H9 (cell line): ENCODE measurements around the gene ANKRD17. TPM values are rescaled to one million over a fixed set of nuclear protein-coding genes. Genes with fewer than 3 reads are reported as not detected.

Experiments
- DNase-seq: peaks from one replicate; pipeline ENCODE4 v3.0.0-alpha.2; 2017
- H2AFZ ChIP-seq: one replicate; pipeline ENCODE4 v1.6.1; 2013; ENCODE audit warnings: mild to moderate bottlenecking, low read length, control low read depth, moderate library complexity
- H2AK5ac ChIP-seq: 2 replicates; pipeline ENCODE4 v1.6.1; 2013; ENCODE audit warnings: low read length, control low read depth, mixed read lengths; ENCODE audit not compliant: insufficient read length
- H2BK120ac ChIP-seq: one replicate; pipeline ENCODE4 v1.6.1; 2013; ENCODE audit warnings: low read depth, mild to moderate bottlenecking, low read length, control low read depth, inconsistent platforms; ENCODE audit not compliant: poor library complexity, severe bottlenecking
- H2BK12ac ChIP-seq: 2 replicates; pipeline ENCODE4 v1.6.1; 2013; ENCODE audit warnings: low read length, control low read depth, mixed read lengths, low read depth; ENCODE audit not compliant: insufficient read length
- H2BK15ac ChIP-seq: 2 replicates; pipeline ENCODE4 v1.6.1; 2013; ENCODE audit warnings: low read depth, low read length, control low read depth
- H2BK20ac ChIP-seq: one replicate; pipeline ENCODE4 v1.6.1; 2013; ENCODE audit warnings: low read depth, mild to moderate bottlenecking, low read length, control low read depth, inconsistent platforms; ENCODE audit not compliant: poor library complexity, severe bottlenecking
- H2BK5ac ChIP-seq: 2 replicates; pipeline ENCODE4 v1.6.1; 2013; ENCODE audit warnings: low read length, control low read depth, mixed read lengths; ENCODE audit not compliant: insufficient read length
- H3K14ac ChIP-seq: 2 replicates; pipeline ENCODE4 v1.6.1; 2013; ENCODE audit warnings: low read length, control low read depth; ENCODE audit not compliant: insufficient read depth
- H3K18ac ChIP-seq: 2 replicates; pipeline ENCODE4 v1.6.1; 2013; ENCODE audit warnings: low read depth, mild to moderate bottlenecking, mixed read lengths, low read length, control low read depth; ENCODE audit not compliant: insufficient read length
- H3K23ac ChIP-seq: 2 replicates; pipeline ENCODE4 v1.6.1; 2013; ENCODE audit warnings: low read length, control low read depth, mixed read lengths, low read depth; ENCODE audit not compliant: insufficient read length
- H3K23me2 ChIP-seq: 2 replicates; pipeline ENCODE4 v1.6.1; 2013; ENCODE audit warnings: low read depth, mild to moderate bottlenecking, mixed read lengths, low read length, control low read depth; ENCODE audit not compliant: insufficient read length, poor library complexity, severe bottlenecking
- H3K27ac ChIP-seq: 2 replicates; pipeline ENCODE4 v1.5.1; 2013; ENCODE audit warnings: low read length, control low read depth, mixed read lengths, low read depth; ENCODE audit not compliant: insufficient read length
- H3K27me3 ChIP-seq: 2 replicates; pipeline ENCODE4 v1.6.1; 2013; ENCODE audit warnings: low read length, control low read depth, inconsistent platforms; ENCODE audit not compliant: insufficient read depth
- H3K4ac ChIP-seq: 2 replicates; pipeline ENCODE4 v1.6.1; 2013; ENCODE audit warnings: low read depth, mild to moderate bottlenecking, control low read depth, inconsistent platforms, low read length, moderate library complexity
- H3K4me1 ChIP-seq: 2 replicates; pipeline ENCODE4 v1.6.1; 2013; ENCODE audit warnings: low read length, control low read depth, inconsistent platforms; ENCODE audit not compliant: insufficient read depth
- H3K4me2 ChIP-seq: 2 replicates; pipeline ENCODE4 v1.6.1; 2013; ENCODE audit warnings: low read length, control low read depth, mixed read lengths; ENCODE audit not compliant: insufficient read length, insufficient read depth
- H3K56ac ChIP-seq: 2 replicates; pipeline ENCODE4 v1.6.1; 2013; ENCODE audit warnings: low read depth, mild to moderate bottlenecking, mixed read lengths, low read length, control low read depth; ENCODE audit not compliant: insufficient read length
- H3K79me1 ChIP-seq: 2 replicates; pipeline ENCODE4 v1.6.1; 2013; ENCODE audit warnings: low read depth, mild to moderate bottlenecking, moderate library complexity, low read length, control low read depth, inconsistent platforms; ENCODE audit not compliant: insufficient read depth, poor library complexity, severe bottlenecking
- H3K79me2 ChIP-seq: 2 replicates; pipeline ENCODE4 v1.6.1; 2013; ENCODE audit warnings: low read length, control low read depth, inconsistent platforms; ENCODE audit not compliant: insufficient read depth
- H3K9ac ChIP-seq: 2 replicates; pipeline ENCODE4 v1.6.1; 2013; ENCODE audit warnings: low read length, control low read depth, mixed read lengths; ENCODE audit not compliant: insufficient read length; ENCODE audit errors: extremely low read depth
- H3K9me3 ChIP-seq: one replicate; pipeline ENCODE4 v1.6.1; 2013; ENCODE audit warnings: low read depth, low read length, inconsistent platforms; ENCODE audit not compliant: control insufficient read depth
- H3T11ph ChIP-seq: one replicate; pipeline ENCODE4 v1.6.1; 2013; ENCODE audit warnings: mild to moderate bottlenecking, low read length, control low read depth, inconsistent platforms
- H4K20me1 ChIP-seq: one replicate; pipeline ENCODE4 v1.6.1; 2013; ENCODE audit not compliant: control insufficient read depth, insufficient read length, insufficient read depth
- H4K5ac ChIP-seq: 2 replicates; pipeline ENCODE4 v1.6.1; 2013; ENCODE audit warnings: low read depth, mild to moderate bottlenecking, mixed read lengths, low read length, control low read depth; ENCODE audit not compliant: insufficient read length
- H4K8ac ChIP-seq: replicated peaks from 2 replicates; pipeline ENCODE4 v1.6.1; 2013; ENCODE audit warnings: low read length, control low read depth, mixed read lengths, low read depth; ENCODE audit not compliant: insufficient read length
- H4K91ac ChIP-seq: 2 replicates; pipeline ENCODE4 v1.6.1; 2013; ENCODE audit warnings: low read depth, mild to moderate bottlenecking, moderate library complexity, mixed read lengths, low read length, control low read depth; ENCODE audit not compliant: insufficient read length
- H3K27ac Mint-ChIP-seq, 3 experiments: 2 replicates in 2 of 3; 3 replicates in 1 of 3; pipeline ENCODE4 v1.8.0; 2020 to 2021; ENCODE audit warnings: mixed read lengths in 3 of 3, mild to moderate bottlenecking in 1 of 3, moderate library complexity in 1 of 3
- H3K27me3 Mint-ChIP-seq: 2 replicates; pipeline ENCODE4 v1.8.0; 2021; ENCODE audit warnings: low read depth, mild to moderate bottlenecking, moderate library complexity, mixed read lengths
- H3K36me3 Mint-ChIP-seq, 3 experiments: 2 replicates in 2 of 3; 3 replicates in 1 of 3; pipeline ENCODE4 v1.8.0; 2020 to 2021; ENCODE audit warnings: low read depth in 3 of 3, mixed read lengths in 3 of 3; ENCODE audit not compliant: insufficient read depth in 1 of 3
- H3K4me1 Mint-ChIP-seq, 2 experiments: 2 replicates each; pipeline ENCODE4 v1.8.0; 2020; ENCODE audit warnings: mixed read lengths in 2 of 2
- H3K4me3 Mint-ChIP-seq, 2 experiments: 2 replicates in 1 of 2; 3 replicates in 1 of 2; pipeline ENCODE4 v1.8.0; 2020 to 2021; ENCODE audit warnings: mild to moderate bottlenecking in 2 of 2, mixed read lengths in 2 of 2, moderate library complexity in 1 of 2
- H3K9me3 Mint-ChIP-seq, 2 experiments: 2 replicates in 1 of 2; 3 replicates in 1 of 2; pipeline ENCODE4 v1.8.0; 2020; ENCODE audit warnings: mild to moderate bottlenecking in 2 of 2, mixed read lengths in 2 of 2, moderate library complexity in 1 of 2
- WGBS: extraction: QIAGEN DNeasy Blood & Tissue Kit; methylation state at CpG from one replicate; pipeline ENCODE4 v1.1.7; 2013; ENCODE audit warnings: missing lambda C conversion rate, low lambda C conversion rate, mixed read lengths; ENCODE audit not compliant: insufficient read length; ENCODE audit errors: extremely low coverage; 5-methylcytosine and 5-hydroxymethylcytosine counted together
- total RNA-seq: library from RNA; stranded (reverse); gene quantifications from 2 replicates; pipeline ENCODE4 v1.2.1, GENCODE V29; 2021
- TF ChIP-seq, protein P1 (sequence below): fragments of 200-600 bp; sonication (generic); conservative IDR thresholded peaks from 3 replicates; pipeline ENCODE4 v1.8.0; 2021; ENCODE audit warnings: antibody characterized with exemption, mild to moderate bottlenecking

ANKRD17 gene
- total RNA-seq, 1 experiment from 2014 or later = 82.4 TPM

DNA sequence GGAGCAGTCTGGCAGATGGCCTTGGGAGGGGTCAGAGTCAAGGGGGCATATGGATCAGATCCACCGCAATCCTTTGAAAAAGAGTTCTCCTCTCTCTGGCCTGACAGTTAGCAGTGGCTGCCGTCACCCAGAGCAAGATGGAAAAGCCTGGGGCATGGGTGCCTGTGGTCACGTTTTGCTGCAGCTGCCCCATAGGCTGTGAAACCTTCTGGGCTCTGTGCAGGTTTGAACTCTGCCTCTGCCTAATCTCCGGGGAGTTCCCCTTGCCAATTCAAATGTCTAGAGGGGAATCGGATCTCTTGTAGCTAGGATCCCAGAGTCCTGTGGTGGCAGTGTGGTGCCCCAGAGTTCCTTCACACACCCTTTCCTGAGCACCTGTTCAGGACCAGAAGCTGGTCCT, 23.4 kb upstream of the ANKRD17 start:
- H2BK15ac ChIP-seq = no peak overlapping the region
- no peak overlapping the region for H3K4me2 ChIP-seq
- TF ChIP-seq, protein P1, sequence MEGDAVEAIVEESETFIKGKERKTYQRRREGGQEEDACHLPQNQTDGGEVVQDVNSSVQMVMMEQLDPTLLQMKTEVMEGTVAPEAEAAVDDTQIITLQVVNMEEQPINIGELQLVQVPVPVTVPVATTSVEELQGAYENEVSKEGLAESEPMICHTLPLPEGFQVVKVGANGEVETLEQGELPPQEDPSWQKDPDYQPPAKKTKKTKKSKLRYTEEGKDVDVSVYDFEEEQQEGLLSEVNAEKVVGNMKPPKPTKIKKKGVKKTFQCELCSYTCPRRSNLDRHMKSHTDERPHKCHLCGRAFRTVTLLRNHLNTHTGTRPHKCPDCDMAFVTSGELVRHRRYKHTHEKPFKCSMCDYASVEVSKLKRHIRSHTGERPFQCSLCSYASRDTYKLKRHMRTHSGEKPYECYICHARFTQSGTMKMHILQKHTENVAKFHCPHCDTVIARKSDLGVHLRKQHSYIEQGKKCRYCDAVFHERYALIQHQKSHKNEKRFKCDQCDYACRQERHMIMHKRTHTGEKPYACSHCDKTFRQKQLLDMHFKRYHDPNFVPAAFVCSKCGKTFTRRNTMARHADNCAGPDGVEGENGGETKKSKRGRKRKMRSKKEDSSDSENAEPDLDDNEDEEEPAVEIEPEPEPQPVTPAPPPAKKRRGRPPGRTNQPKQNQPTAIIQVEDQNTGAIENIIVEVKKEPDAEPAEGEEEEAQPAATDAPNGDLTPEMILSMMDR = no peak
- H3K79me2 ChIP-seq = no peaks in the 10 kb centered on the region
- no peak overlapping the region for H3T11ph ChIP-seq
- no peak for DNase-seq
- H3K23ac ChIP-seq = no peak overlapping the region
- no peak overlapping the region for H3K56ac ChIP-seq
- H3K4me1 Mint-ChIP-seq = no peaks in the 10 kb centered on the region
- H3K36me3 Mint-ChIP-seq = peaks cover 2 to 10% (median 5%) of the 10 kb centered on the region in 3 experiments; a peak in 5 of 7 replicates
- no peak overlapping the region for H3K4ac ChIP-seq
- H3K14ac ChIP-seq = no peak overlapping the region
- no peak overlapping the region for H3K18ac ChIP-seq
- WGBS = no CpG with 5 or more reads among the region's 5 CpGs
- no peak overlapping the region for H4K5ac ChIP-seq
- H3K9me3 Mint-ChIP-seq = peaks cover 7% of the 10 kb centered on the region in 2 experiments; a peak in 3 of 5 replicates
- no peak overlapping the region for H3K27ac ChIP-seq
- H4K8ac ChIP-seq = no peak overlapping the region
- no peak overlapping the region for H3K27ac Mint-ChIP-seq
- no peak overlapping the region for H2BK20ac ChIP-seq
- no peak overlapping the region for H2AFZ ChIP-seq
- no peak overlapping the region for H3K4me3 Mint-ChIP-seq
- H3K27me3 ChIP-seq = no peaks in the 10 kb centered on the region
- H3K9me3 ChIP-seq = no peaks in the 10 kb centered on the region
- H2BK120ac ChIP-seq = no peak overlapping the region
- no peak overlapping the region for H2BK5ac ChIP-seq
- H3K23me2 ChIP-seq = no peaks in the 10 kb centered on the region
- no peaks in the 10 kb centered on the region for H3K4me1 ChIP-seq
- no peaks in the 10 kb centered on the region for H4K20me1 ChIP-seq
- no peak overlapping the region for H2BK12ac ChIP-seq
- H3K9ac ChIP-seq = no peak overlapping the region
- no peak overlapping the region for H2AK5ac ChIP-seq
- no peak overlapping the region for H4K91ac ChIP-seq
- H3K79me1 ChIP-seq = no peaks in the 10 kb centered on the region
- no peaks in the 10 kb centered on the region for H3K27me3 Mint-ChIP-seq
